ENCODE measurements around the gene BAK1. TPM values are rescaled to one million over a fixed set of nuclear protein-coding genes. Genes with fewer than 3 reads are reported as not detected.

The BAK1 gene
- total and polyA plus RNA-seq, 2 donors (not counting 3 experiments of a cell fraction or from before 2014, with no cell fraction given) = 25.4 to 37.1 TPM

GRCh38 chr6:33551538-33551937, 28.5 kb downstream of the BAK1 start:
- Histone ChIP-seq H2AFZ (ENCODE audit: low read depth, low read length) (no peak overlapping the region), H3K9ac (replicated peaks; ENCODE audit: extremely low read depth, insufficient read depth, low read length) (no peak overlapping the region), H3K4me2 (ENCODE audit: insufficient read depth, low read length) (no peak overlapping the region), H3K9me3 (replicated peaks; ENCODE audit: control insufficient read depth, insufficient read depth, low read length) (no peaks in the 10 kb centered on the region), H3K79me2 (ENCODE audit: control insufficient read depth, insufficient read depth, low read length) (no peaks in the 10 kb centered on the region), H3K36me3 (ENCODE audit: control insufficient read depth in 2 of 2, extremely low read depth in 1 of 2, insufficient read depth in 2 of 2, low read length in 2 of 2) (no peaks in the 10 kb centered on the region), H3K9me1 (replicated peaks; ENCODE audit: control insufficient read depth, extremely low read depth, insufficient read depth, low read length) (no peaks in the 10 kb centered on the region), H3K4me1 (ENCODE audit: control insufficient read depth, extremely low read depth, insufficient read depth, low read length) (no peaks in the 10 kb centered on the region), H3K27me3 (ENCODE audit: control insufficient read depth in 2 of 2, insufficient read depth in 2 of 2, low read length in 2 of 2) (no peaks in the 10 kb centered on the region), H3K27ac (ENCODE audit: insufficient read depth, low read depth, low read length) (no peak overlapping the region), H4K20me1 (replicated peaks; ENCODE audit: control insufficient read depth, extremely low read depth, insufficient read depth, low read length) (no peaks in the 10 kb centered on the region), H3K4me3 (replicated peaks in 1 of 3; ENCODE audit: insufficient read depth in 1 of 3, low read depth in 1 of 3, low read length in 3 of 3) (no peak overlapping the region)
- CTCF ChIA-PET = interaction anchor here (0.6 kb wide), 1 partner anchor 24 kb away, joined by 3 read pairs; no protein-coding TSS in a partner anchor
- FAIRE-seq = no peak
- intact Hi-C loops (cut with micrococcal nuclease) (no loop called here), dilution Hi-C loops (cut with MboI; ENCODE audit: extremely low pct_ligation_motif_present, low sequenced_read_pairs) (no loop called here)
- no TSS peak for BruUV-seq (replicated peaks)
- POLR2A ChIA-PET = no interaction called here
- no peak for DNase-seq (ENCODE audit: low read depth, low spot score)
- TF ChIP-seq MAX (IDR thresholded peaks at IDR 0.05; ENCODE audit: insufficient read depth, insufficient read length) (no peak), FOS (IDR thresholded peaks at IDR 0.05; ENCODE audit: borderline replicate concordance, insufficient read depth, low read length) (no peak)

- dilution Hi-C loops (cut with MboI; ENCODE audit: extremely low pct_ligation_motif_present, low sequenced_read_pairs) = no loop called here
- intact Hi-C loops (cut with micrococcal nuclease) = no loop called here
- Histone ChIP-seq H3K36me3 (ENCODE audit: control insufficient read depth in 2 of 2, extremely low read depth in 1 of 2, insufficient read depth in 2 of 2, low read length in 2 of 2) (no peaks in the 10 kb centered on the region), H3K79me2 (ENCODE audit: control insufficient read depth, insufficient read depth, low read length) (no peaks in the 10 kb centered on the region), H4K20me1 (replicated peaks; ENCODE audit: control insufficient read depth, extremely low read depth, insufficient read depth, low read length) (no peaks in the 10 kb centered on the region), H3K9ac (replicated peaks; ENCODE audit: extremely low read depth, insufficient read depth, low read length) (no peak overlapping the region), H3K4me1 (ENCODE audit: control insufficient read depth, extremely low read depth, insufficient read depth, low read length) (no peaks in the 10 kb centered on the region), H3K27ac (ENCODE audit: insufficient read depth, low read depth, low read length) (no peak overlapping the region), H3K9me1 (replicated peaks; ENCODE audit: control insufficient read depth, extremely low read depth, insufficient read depth, low read length) (no peaks in the 10 kb centered on the region), H3K4me3 (replicated peaks in 1 of 3; ENCODE audit: insufficient read depth in 1 of 3, low read depth in 1 of 3, low read length in 3 of 3) (no peak overlapping the region), H2AFZ (ENCODE audit: low read depth, low read length) (no peak overlapping the region), H3K4me2 (ENCODE audit: insufficient read depth, low read length) (no peak overlapping the region), H3K27me3 (ENCODE audit: control insufficient read depth in 2 of 2, insufficient read depth in 2 of 2, low read length in 2 of 2) (no peaks in the 10 kb centered on the region), H3K9me3 (replicated peaks; ENCODE audit: control insufficient read depth, insufficient read depth, low read length) (no peaks in the 10 kb centered on the region)
- BruUV-seq (replicated peaks) = no TSS peak
- no peak for TF ChIP-seq FOS (IDR thresholded peaks at IDR 0.05; ENCODE audit: borderline replicate concordance, insufficient read depth, low read length)
- ChIA-PET POLR2A (no interaction called here), CTCF (interaction anchor here (0.7 kb wide), 1 partner anchor 210 kb away, joined by 5 read pairs; no protein-coding TSS in a partner anchor)
- FAIRE-seq = no peak
- no peak for DNase-seq (ENCODE audit: low read depth, low spot score)
These were observed 30.2 kb downstream of the BAK1 start for GRCh38 chr6:33549896-33550295.
